Dedifferentiated amniotic fluid mesenchymal stem cell (primary cell): ENCODE data around the gene CYP39A1.
A peak's percentile ranks its signal among the peaks of the same experiment; 100 is the strongest.

ENCODE experiments used
- DNase-seq: peaks from one replicate; pipeline ENCODE4 v3.0.0-alpha.2; 2016; ENCODE audit errors: extremely low spot score

Gene CYP39A1

DNA sequence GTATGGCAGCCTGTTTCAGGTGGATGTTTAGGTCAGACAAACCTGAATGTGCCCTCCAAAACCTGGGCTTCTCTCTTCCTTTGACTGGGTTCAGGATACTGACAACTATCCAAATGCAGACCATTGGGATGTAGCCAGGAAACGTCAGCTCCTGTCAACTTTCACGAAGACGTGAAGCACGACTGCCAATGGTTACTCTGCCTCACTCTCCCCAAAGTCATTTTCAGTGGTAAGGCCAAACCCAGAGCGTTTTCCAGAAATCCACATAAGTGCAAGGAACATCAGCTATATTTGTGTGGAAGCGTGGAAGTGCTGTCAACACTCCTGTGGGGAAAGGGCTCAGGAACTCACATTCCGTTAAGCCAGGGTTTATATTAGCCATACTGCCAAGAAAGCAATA, 141.3 kb downstream of the CYP39A1 start:
- DNase-seq: no peak

DNA sequence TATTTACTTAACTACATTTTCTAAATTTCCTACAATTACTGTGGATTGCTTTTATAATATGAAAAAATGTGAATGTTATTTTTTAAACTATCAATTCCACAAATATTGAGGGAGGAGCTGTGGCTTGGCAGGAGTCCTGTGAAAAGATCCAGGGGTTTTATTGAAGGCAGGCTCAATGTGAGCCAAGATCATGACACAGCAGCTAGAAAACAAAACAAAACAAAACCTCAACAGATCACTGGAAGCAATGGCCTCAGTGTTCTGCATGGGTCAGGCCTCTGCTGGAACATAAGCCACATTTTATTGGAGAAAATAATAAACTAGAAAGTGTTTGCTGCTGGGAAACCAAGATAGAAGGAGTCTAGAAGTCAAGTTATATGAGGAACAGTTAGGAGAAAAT, 142.0 kb downstream of the CYP39A1 start:
- peak; percentile 89 for DNase-seq

DNA sequence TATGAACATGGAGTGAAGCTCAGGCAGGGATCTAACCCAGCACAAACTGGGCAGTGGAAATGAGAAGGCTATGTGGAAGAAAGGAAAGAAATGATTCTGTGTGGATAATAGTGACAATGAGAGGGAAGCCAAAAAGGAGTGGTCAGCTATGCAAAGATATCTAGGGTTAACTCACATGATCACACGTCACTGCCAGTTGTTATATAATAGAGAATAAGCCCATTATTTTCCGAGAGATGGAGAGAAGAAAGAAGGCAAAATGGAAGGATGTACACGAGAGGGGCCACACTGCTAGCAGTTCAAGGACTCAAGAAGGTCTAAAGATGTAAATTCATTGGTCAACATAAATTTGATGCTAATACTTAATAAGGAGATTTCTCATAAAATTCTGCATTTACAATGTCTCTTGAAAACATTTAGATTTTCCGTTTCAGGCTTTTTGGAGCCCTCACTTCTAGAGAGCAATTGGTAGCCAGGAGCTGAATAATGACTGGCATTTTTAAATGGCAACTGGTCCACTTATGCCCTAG, 142.6 kb downstream of the CYP39A1 start:
- DNase-seq: no peak

DNA sequence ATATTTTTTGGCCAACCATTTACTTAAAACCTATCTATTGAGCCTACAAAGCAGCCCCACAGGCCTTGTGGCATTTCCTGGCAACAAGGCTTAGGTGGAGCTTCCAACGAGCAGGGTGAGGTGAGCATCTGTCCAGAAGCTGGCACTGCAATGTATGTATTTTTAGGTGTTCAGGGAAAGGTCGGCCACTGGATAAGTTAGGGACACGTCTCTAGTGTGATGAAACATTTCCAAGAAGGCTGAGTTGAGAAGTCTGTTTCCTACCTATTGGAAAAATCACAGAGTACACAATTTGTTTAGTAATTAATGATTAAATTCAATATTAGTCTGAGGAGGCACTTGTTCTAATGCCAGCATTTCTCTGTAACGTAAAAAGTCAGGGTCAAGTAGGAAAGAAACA, 143.6 kb downstream of the CYP39A1 start:
- no peak for DNase-seq

DNA sequence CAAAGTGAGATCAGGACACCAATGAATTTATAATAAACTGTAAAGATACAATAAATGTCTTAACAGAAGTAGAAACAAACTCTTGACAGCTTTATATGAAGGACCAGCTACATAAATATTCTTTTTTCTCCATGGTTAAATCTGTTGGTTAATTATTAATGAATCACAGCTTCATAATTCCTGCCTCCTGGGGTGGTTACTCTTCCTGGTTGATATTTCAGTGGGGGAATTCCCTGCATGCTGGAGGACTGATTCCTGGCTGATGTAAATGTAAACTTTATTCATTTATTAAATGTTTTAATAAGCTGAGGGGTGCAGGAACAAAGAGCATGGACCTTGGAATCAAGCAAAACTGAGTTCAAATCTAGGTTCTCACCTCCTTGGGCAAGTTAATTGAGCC, 145.2 kb downstream of the CYP39A1 start:
- no peak for DNase-seq

DNA sequence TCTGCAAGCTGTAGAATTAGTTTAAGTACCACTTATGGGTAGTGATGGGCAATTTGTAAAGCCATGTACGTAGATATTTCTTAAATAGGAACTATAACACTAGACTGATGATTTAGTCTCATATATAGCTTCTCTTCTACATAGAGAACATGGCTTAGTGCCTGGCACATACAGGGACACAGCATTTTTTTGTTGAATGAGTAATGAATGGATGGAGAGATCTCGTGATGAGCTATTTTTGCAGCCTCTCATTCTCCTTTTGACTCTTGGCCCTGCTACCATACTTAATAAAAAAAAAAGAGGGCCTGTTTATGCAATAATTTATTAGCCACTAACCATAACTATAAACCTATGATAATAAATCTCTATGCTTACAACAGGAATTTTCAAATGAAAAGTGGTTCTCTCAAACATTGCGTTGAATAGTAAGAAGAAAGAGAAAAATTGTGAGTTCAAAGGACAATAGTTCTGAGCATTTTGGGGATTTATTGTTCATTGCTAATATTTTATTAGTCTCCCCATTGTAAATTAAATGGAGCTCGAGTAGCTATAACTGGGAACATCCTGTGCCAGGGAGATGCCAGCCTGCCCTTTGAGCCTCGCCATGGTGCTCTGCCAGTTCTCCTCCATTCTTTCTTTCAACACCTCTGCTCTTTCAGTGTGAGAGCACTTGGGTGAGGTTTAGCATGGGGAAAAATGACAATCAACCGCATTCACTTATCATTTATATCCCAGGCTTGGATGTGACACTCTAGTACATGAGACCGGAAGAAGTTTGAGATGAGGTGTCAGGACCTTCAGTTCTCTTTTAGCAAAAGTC, 146.7 kb downstream of the CYP39A1 start:
- DNase-seq: no peak

DNA sequence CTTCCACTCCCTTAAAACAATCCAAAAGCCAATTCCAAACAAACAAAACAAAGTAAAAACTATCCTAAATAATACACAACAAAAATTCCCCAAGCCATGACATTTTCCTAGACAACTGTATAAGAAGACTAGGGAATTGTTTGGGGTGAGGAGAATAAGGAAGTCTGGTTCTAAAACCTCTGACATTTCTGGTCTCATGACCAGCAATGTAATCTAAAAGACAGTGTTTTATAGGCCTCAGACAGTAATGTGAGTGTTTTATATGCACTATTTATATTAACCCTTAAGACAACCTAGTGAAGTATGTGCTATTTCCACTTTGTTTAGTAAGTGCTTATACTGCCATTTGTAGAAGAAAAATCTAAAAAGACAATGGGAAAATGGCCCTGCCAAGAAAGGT, 148.4 kb downstream of the CYP39A1 start:
- DNase-seq: no peak

DNA sequence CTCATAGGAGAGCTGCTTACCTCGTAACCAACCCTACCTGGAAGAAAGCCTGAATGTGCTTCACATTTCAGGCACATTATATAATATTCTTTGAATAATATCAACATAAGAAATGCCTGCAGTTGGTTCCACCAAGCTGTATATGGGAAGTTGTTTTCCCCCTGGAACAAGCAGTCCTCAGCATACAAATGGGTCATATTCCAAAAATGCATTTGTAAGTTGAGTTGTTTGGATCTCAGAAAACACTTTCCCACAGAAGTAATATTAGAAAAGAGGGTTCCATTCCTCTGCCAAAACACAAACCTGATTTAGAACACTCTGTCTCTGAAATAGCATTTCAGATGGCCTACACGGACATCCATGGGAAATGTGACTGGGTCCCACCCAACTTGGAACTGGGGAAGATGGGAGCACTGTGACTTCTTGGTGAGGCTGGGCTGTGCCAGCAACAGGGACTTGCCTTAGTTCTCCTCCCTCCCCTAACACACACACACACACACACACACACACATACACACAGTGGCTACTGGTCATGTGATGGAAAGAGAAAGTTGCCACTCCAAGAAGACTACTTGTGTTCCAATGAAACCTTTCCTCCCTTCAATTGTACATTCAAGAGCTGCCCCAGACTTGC, 150.0 kb downstream of the CYP39A1 start:
- no peak for DNase-seq

DNA sequence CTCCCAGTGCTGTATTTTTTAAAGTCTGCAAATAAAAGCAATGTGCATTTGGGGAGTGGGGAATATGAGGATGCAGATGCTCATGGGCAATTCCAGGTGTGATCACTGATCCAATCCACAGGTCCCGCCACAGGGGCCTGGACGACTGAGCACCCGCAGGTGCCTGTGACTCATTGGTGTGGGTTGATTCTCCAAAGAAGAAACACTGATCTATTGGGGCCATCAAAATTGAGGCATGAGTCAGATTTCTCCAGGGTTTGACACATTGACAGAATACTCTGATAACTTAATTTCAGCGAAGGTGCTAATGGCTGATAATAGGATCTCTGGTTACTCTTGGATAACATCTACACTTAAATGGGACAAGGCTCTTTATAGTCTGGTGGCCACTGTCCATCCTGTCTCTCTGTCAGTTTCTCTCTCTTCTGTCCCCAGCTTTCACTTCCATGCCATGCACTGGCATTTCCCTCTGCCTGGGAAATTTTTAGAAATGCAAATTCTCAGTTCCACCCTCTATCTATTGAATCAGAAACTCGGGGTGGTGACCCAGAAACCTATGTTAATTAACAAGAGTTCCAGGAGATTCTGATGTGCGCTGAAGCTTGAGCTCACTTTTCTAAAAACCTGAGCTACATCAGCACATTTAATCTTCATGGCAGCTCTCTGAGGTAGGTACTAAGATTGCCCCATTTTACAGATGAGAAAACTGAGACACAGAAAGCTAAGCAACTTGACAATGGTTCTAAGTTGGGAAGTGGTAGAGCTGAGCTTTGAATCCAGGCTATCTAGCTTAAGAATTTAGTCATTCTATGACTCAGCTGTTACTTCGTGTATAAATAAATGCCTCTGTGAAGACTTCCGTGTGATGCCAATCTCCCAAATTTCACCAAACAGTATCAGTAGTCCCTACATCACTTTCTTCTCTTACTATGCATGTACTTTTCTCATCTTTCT, 151.2 kb downstream of the CYP39A1 start:
- no peak for DNase-seq

DNA sequence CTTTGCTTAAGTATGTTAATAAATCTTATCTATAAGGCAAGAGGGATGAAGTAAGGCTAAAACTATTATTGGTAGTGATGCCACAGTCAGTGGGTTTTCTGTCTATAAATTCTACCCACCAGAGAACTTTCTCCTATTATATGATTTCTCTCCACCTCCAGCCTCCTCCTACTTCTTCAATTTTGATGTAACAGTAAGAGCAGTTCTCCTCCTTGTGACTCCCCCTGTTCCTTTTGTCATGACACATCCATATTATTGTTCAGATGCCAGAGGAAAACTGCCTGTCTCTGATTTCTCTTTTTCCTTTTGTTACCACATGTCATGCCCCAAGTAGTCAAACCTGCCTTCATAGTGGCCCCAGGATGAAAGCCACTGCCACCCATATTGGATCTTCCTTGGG, 152.2 kb downstream of the CYP39A1 start:
- DNase-seq: no peak
